GM13977 (cell line): Measurements from ENCODE around the gene GATA1.

Experiments
- DNase-seq: peaks from one replicate; pipeline ENCODE4 v3.0.0; 2012; ENCODE audit warnings: low spot score
- CTCF ChIP-seq: IDR thresholded peaks from 2 replicates; pipeline ENCODE4 v1.5.1; 2012; ENCODE audit warnings: mild to moderate bottlenecking, control low read depth; ENCODE audit not compliant: insufficient read depth; ENCODE audit errors: extremely low read depth, missing control alignments
- in situ Hi-C: fragments of 300-500 bp; cut with MboI; formaldehyde crosslinking; loops from one replicate; pipeline ENCODE4 v1.12.0; 2022; ENCODE audit warnings: low sequenced_read_pairs, low pct_unique_long_range_greater_than_20kb, mixed read lengths, inconsistent platforms; ENCODE audit not compliant: unreplicated experiment

GATA1 gene

DNA sequence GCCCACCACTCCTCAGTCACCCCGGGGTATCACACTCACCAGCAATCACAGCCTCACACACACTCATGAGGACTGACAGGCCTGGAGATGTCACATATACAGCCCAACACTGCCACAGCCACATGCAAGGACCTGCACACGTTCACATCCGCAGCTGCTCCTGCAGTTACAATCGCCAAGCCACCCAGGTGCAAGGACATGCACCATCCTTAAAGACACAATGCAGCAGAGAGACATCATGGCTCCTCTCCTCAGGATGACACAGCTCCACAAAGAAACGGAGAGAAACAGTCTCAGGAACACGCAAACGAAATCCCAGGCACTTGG, 48.0 kb downstream of the GATA1 start:
- DNase-seq = peak; percentile 36
- no peak for TF ChIP-seq CTCF
- in situ Hi-C loops = no loop called here

- peak; percentile 42 for DNase-seq
- no peak for TF ChIP-seq CTCF
- in situ Hi-C loops = no loop called here
Measured at GRCh38 chrX:48835524-48836329, 49.3 kb downstream of the GATA1 start, which contains the start of gene PCSK1N. Gene PCSK1N, minus strand, starts transcription at chrX:48835610. Its CDS starts 78 bp downstream, at chrX:48835532.

DNA sequence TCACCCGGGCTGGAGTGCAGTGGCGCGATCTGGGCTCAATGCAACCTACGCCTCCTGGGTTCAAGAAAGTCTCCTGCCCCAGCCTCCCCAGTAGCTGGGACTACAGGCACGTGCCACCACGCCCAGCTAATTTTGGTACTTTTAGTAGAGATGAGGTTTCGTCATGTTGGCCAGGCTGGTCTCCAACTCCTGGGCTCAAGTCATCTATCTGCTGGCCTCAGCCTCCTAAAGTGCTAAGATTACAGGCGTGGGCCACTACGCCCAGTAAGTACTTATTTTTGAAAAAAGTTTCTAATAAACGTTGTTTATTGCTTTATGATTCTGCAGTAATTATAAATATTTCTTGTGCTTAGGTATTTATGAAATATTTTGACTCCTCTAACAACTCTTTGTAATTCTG, 53.3 kb downstream of the GATA1 start:
- no peak for TF ChIP-seq CTCF
- in situ Hi-C loops = no loop called here
- no peak for DNase-seq
